T-helper 1 cell (primary cell): ENCODE results near the gene CNPY4.
"Not testable (repeated sequence)": the region's sequence is repeated elsewhere in the genome, so short reads cannot be mapped to it uniquely, and the experiment has no call there.

Experiments used
- DNase-seq, 5 donors: peaks; one replicate each; pipeline ENCODE4 v3.0.0-alpha.2; 2012 to 2020

Gene CNPY4

GRCh38 chr7:100122067-100122466 is 2.6 kb downstream of the CNPY4 start:
- no peak for DNase-seq

DNA sequence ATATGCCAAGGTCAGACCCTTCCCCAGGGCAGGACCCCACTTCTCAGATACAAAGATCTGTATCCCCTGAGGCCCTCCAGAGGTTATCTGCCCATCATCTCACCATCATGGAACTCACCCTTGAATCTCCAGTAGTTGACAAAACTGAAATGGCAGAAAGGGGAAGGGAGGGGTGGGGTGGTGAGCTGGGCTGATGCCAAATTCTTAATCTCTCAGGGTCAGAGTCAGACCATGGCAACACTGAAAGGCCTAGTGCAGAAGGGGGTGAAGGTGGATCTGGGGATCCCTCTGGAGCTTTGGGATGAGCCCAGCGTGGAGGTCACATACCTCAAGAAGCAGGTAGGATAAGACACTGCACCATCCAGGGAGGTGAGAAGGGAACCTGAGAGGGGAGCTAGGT is 3.1 kb downstream of the CNPY4 start:
- DNase-seq, result no peak

- DNase-seq, result no peak
Measured at GRCh38 chr7:100124301-100125230, 5.1 kb downstream of the CNPY4 start.

- no peak for DNase-seq
Measured at GRCh38 chr7:100126239-100126930, 7.0 kb downstream of the CNPY4 start.

GRCh38 chr7:100126931-100127865 is 7.8 kb downstream of the CNPY4 start, which contains the start of gene MBLAC1:
Gene MBLAC1 (plus strand): TSS chr7:100126967. CDS start chr7:100127396, 429 bp downstream.
- DNase-seq, result peak; percentile 81 to 92 (median 88)

DNA sequence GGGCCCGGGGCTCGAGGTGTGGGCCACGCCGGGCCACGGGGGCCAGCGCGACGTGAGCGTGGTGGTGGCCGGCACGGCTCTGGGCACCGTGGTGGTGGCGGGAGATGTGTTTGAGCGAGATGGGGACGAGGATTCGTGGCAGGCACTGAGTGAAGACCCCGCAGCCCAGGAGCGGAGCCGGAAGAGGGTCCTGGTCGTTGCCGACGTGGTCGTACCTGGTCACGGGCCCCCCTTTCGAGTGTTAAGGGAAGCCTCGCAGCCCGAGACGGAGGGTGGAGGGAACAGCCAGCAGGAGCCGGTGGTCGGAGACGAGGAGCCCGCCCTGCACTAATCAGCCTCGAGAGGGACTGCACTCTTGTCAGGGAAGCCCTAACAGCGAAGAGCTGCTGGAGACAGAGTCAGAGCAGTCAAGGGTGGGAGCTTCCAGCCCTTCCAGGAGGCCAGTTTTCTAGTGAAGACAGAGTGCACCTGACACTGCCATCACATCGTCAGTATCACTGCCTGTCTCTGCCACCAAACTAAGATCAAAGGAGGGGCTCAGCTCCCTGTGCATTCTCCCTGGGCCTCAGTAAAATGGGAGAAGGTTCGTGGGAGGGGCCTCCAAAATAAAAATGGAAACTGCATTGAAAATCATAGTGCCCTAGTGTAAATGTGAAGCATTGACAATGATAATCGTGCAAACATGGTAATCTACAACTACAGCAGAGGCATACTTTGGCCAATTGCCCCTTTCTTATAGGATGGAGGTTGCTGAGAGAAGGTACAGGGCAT is 8.6 kb downstream of the CNPY4 start:
- peak in 1 of 5 donors; percentile 31 for DNase-seq

DNA sequence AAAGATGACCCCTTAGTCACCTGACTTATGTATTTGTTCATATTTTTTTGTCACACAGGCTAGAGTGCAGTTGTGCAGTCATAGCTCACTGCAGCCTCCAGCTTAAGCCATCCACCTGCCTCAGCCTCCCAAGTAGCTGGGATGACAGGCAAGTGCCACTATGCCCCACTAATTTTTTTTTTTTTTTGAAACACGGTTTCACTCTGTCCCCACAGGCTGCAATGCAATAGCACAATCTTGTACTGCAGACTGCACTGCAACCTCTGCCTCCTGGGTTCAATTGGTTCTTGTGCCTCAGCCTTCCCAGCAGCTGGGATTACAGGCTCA is 9.2 kb downstream of the CNPY4 start:
- no peak for DNase-seq

GRCh38 chr7:100130220-100130607 is 10.8 kb downstream of the CNPY4 start:
- DNase-seq, result not testable (repeated sequence)

DNA sequence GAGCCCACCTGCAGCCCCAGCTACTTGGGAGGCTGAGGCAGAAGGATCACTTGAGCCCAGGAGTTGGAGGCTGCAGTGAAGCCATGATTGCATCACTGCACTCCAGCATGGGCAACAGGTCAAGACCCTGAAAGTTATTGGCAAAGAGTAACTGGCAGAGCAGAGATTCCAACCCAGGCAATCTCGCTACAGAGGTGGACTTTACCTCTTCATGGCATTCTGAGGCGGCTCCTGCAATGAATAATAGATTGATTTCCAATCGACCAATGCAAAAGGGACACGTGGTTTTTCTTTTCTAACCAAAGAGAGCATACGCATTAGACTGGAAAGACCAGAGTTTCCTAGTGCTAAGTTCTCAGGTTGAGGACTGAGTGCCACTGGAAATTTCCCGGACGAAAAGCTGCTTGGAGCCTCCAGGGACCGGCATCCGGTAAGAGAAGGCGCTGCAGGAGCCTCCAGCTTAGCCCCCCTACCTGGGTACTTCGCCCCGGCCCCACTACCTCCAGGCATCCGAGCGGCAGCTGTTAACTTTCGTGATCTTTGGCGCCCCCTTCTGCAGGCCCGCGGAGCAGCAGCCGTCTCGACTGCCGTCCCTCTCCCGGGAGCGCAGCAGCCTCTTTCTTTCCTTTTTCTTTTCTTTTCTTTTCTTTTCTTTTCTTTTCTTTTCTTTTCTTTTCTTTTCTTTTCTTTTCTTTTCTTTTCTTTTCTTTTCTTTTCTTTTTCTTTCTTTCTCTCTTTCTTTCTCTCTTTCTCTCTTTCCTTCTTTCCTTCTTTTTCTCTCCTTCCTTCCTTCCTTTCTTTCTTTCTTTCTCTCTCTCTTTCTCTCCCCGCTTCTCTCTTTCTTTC is 11.4 kb downstream of the CNPY4 start:
- DNase-seq, result peak; percentile 67 to 81 (median 73)

- DNase-seq, result no peak
Measured at GRCh38 chr7:100132126-100132525, 12.7 kb downstream of the CNPY4 start.

GRCh38 chr7:100132697-100133151 is 13.3 kb downstream of the CNPY4 start:
- peak in 4 of 5 donors; percentile 46 to 66 (median 54) for DNase-seq

- DNase-seq, result no peak
Measured at GRCh38 chr7:100137851-100138760, 18.7 kb downstream of the CNPY4 start.

DNA sequence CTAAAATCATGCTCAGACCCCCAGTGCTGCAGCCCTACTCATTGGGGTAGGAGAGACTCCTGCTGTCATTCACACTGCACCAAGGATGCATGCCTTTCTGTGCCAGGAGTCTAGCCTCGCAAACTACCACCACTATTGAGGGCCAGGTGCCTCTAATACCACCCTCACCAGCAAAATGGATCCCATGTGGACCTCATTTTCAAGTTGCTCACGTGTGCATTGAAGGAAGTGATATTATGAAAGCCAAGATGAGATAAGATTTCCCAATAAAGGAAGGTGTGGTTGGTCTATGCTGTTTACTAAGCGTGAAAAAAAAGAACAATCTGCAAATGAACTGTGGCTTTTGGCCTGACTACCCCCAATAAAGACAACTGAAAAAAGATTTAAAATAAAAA is 22.1 kb downstream of the CNPY4 start:
- DNase-seq, result no peak

DNA sequence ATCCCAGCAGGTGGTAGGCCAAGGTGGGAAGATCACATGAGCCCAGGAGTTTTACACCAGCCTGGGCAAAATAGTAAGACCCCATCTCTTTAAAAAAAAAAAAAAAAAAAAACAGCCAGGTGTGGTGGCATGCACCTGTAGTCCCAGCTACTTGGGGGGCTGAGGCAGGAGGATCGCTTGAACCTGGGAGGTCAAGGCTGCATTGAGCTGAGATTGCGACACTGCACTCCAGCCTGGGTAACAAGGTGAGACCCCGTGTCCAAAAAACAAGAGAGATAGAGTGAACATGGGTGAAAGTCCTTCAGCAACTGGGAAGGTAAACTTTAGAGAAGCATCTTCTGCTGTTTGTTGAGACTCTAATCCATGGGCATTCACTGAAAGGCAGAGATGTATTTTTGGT is 23.0 kb downstream of the CNPY4 start:
- DNase-seq, result no peak

DNA sequence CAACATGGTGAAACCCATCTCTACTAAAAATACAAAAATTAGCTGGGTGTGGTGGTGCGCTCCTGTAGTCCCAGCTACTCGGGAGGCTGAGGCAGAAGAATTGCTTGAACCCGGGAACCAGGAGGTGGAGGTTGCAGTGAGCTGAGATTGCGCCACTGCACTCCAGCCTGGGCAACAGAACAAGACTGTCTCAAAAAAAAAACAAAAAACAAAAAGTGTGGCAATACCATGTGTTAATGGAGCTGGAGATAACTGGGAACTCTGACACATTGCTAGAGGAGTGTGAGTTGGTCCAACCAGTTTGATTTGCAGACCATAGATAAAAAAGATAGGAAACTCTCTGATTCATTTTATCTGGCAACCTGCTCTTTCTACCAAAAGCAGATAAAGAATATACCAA is 26.9 kb downstream of the CNPY4 start:
- not testable (repeated sequence) for DNase-seq

- no peak for DNase-seq
Measured at GRCh38 chr7:100147278-100147677, 27.8 kb downstream of the CNPY4 start.

DNA sequence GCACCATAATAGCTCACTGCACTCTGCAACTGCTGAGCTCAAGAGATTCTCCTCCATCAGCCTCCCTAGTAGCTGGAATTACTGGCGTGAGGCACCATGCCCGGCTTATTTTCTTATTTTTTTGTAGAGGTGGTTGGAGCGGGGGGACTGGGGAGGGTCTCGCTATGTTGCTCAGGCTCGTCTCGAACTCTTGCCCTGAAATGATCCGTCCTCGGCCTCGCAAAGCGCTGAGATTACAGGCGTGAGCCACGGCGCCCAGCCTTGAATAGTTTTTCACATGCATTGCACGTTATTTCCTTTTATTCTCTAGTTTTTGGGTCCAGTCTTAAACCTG is 28.8 kb downstream of the CNPY4 start:
- no peak for DNase-seq

DNA sequence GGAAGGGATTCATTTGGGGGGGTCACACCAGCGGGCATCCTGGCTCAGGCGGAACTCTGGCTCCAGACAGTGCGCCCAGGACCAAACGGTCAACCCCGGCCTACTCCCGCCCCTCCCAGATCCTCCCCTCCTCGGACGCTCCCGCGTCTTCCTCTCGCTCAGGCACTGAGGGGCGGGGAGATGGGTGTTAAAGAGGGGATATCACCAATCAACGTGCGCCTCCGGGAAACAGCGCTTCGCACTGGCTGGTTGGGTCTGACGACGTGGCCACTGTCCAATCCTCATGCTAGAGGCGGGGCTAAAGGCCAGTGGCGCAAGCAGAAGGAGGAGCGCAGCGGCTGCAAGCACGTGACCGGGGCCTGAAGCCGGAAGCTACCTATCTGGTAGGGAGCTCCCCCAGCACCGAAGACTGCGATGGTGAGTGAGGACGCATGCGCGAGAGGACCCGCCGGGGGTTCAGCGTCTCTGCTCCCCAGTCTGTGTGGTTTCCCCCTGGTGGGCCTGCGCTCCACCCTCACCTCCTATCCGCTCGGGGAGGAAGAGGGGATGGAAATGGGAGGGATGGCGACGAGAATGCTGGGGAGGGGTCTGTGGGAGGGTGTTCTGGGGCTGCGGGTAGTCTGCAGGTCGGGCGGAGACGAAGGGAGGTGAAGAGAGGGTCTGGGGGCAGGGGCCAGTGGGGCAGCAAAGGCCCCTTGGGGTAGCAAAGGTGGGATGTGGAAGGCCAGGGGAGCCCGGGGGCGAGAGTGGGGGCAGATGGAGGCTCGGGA is 29.3 kb downstream of the CNPY4 start, which contains the start of gene LAMTOR4:
LAMTOR4 (plus strand) TSS at position 360 of the 770 bp plus-strand sequence; CDS start at position 415, 55 bp downstream.
- DNase-seq, result peak; percentile 97 to 100 (median 98)

DNA sequence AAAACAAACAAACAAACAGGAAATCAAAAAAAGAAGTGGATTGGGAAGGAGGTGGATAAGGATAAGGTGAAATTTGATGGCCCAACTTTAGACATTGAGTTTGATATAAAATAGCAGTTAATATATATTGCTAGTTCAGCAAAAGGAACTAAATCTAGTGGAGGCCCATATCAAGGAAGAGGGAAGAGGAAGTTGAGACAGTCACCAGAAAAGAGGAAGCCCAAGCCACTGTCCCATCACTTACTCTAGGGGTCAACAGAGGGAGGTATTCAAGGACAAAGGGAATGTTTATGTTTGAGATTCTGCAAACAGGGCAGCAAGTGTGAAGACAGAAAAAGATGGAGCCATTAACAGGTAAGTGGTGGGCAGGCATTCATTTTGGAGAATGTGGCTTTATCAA is 33.0 kb downstream of the CNPY4 start:
- no peak for DNase-seq
